Activated naive CD8-positive, alpha-beta T cell treated with anti-CD3 and anti-CD28 coated beads, Interleukin-2, amount 10 ng/mL, durations not matched to agents 7 days and 5 days (primary cell): ENCODE results near the gene ZEB2. TPM values are rescaled to one million over a fixed set of nuclear protein-coding genes. Genes with fewer than 3 reads are reported as not detected.

ENCODE experiments used
- ATAC-seq: fragments of 150-1000 bp; cut with Tn5 transposase; one replicate; pipeline ENCODE4 v1.10.0; 2021; ENCODE audit warnings: low read depth, moderate library complexity
- POLR2A ChIA-PET: fragments of 350-600 bp; sonication (Branson Sonifier 250); formaldehyde crosslinking; loops from one replicate; lab custom pipeline; 2021; ENCODE audit warnings: antibody characterized with exemption; lab: Charles Lee
- DNase-seq: peaks from one replicate; pipeline ENCODE4 v3.0.0; 2021
- H3K27ac Mint-ChIP-seq: one replicate; pipeline ENCODE4 v1.8.0; 2022; ENCODE audit warnings: mild to moderate bottlenecking, mixed read lengths
- H3K27me3 Mint-ChIP-seq: one replicate; pipeline ENCODE4 v1.8.0; 2022; ENCODE audit warnings: mild to moderate bottlenecking, moderate library complexity, mixed read lengths
- H3K36me3 Mint-ChIP-seq: one replicate; pipeline ENCODE4 v1.8.0; 2021; ENCODE audit warnings: mild to moderate bottlenecking, mixed read lengths
- H3K4me1 Mint-ChIP-seq: one replicate; pipeline ENCODE4 v1.8.0; 2021; ENCODE audit warnings: mixed read lengths
- H3K4me3 Mint-ChIP-seq: one replicate; pipeline ENCODE4 v1.8.0; 2022; ENCODE audit warnings: mild to moderate bottlenecking, moderate library complexity, mixed read lengths
- H3K9me3 Mint-ChIP-seq: one replicate; pipeline ENCODE4 v1.8.0; 2021; ENCODE audit warnings: mixed read lengths
- total RNA-seq, 2 experiments: library from RNA; stranded (reverse); gene quantifications; one replicate each; pipeline ENCODE4 v1.2.3, GENCODE V29; 2021

ZEB2 gene
- total RNA-seq, 2 experiments from 2014 or later, result 17.8 to 19.6 TPM

DNA sequence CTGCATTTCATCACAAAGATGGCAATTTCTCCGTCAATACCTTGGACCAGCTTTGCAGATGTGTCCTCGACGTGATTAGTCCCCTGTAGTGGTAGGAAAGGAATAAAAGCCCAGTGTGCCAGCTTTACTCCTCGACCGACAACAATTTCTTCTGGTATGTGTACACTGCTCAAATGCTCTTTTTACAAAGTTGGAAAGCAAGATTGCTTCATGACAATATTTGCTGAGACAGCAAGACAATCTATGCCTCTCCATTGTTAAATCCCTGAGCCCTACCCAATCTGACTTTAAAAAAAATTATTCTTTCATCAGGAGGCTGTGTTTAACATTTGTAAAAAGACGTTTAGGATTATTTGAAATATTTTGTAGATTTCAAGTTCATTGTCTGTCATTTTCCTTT lies 27.6 kb upstream of the ZEB2 start:
- POLR2A ChIA-PET, result no interaction called here

DNA sequence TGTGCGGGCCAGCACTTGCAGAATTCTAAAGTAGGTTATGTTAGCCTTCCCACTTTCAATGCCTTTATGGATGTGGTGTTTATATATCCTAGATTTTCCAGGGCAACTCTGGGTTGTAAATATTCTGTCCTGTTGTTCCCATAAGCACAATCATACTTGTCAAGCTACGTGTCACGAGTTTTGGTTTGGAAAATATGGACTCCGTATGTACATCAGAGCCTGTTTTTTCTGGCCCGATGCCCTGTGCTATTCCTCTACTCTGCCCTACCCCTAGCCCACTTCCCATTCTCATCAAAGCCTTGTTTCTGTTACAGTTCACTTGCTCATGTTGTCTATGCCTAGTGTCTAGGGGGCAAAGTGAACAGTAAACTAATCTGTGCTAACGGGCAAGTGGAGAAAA lies 27.0 kb upstream of the ZEB2 start:
- no peak overlapping the region for H3K4me3 Mint-ChIP-seq
- no peak overlapping the region for H3K27ac Mint-ChIP-seq
- H3K4me1 Mint-ChIP-seq, result no peaks in the 10 kb centered on the region
- POLR2A ChIA-PET, result no interaction called here
- no peaks in the 10 kb centered on the region for H3K36me3 Mint-ChIP-seq
- DNase-seq (no peak), ATAC-seq (no peak)
- H3K9me3 Mint-ChIP-seq, result no peaks in the 10 kb centered on the region
- H3K27me3 Mint-ChIP-seq, result peaks cover 10% of the 10 kb centered on the region

More for the DNA sequence above, 27.6 kb upstream of the ZEB2 start:
- Mint-ChIP-seq H3K4me3 (no peak overlapping the region), H3K9me3 (no peaks in the 10 kb centered on the region), H3K4me1 (no peaks in the 10 kb centered on the region), H3K27ac (no peak overlapping the region), H3K36me3 (no peaks in the 10 kb centered on the region), H3K27me3 (peaks cover 10% of the 10 kb centered on the region)
- DNase-seq, result no peak
- no peak for ATAC-seq

DNA sequence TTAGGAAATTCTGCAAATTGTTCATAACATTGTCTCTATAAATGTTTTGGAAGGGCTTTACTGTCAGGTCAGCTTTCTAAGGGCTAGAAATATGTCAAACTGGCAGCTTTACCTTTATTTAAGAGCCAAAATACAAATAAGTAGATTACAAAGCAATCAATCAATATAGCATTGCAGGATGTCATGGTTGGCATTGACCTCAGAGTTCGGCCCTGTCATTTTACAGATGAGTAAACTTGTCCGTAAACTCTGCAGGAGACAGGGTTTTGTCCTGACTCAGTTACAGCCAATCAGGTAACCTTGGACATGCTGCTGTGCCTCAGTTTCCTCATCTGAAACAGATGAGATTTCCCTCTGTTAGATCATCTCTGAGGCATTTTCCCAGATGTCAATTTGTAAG lies 25.9 kb upstream of the ZEB2 start:
- ATAC-seq (no peak), DNase-seq (no peak)
- Mint-ChIP-seq H3K4me1 (no peaks in the 10 kb centered on the region), H3K9me3 (no peaks in the 10 kb centered on the region), H3K27me3 (peaks cover 16% of the 10 kb centered on the region), H3K4me3 (no peak overlapping the region), H3K36me3 (no peaks in the 10 kb centered on the region), H3K27ac (no peak overlapping the region)
- POLR2A ChIA-PET, result no interaction called here

GRCh38 chr2:144544053-144544452 lies 24.1 kb upstream of the ZEB2 start:
- peaks cover 16% of the 10 kb centered on the region for H3K27me3 Mint-ChIP-seq
- no peaks in the 10 kb centered on the region for H3K36me3 Mint-ChIP-seq
- no peaks in the 10 kb centered on the region for H3K9me3 Mint-ChIP-seq

GRCh38 chr2:144541396-144541795 lies 21.5 kb upstream of the ZEB2 start:
- no peak overlapping the region for H3K4me3 Mint-ChIP-seq
- no peak overlapping the region for H3K27ac Mint-ChIP-seq
- POLR2A ChIA-PET, result no interaction called here
- ATAC-seq (no peak), DNase-seq (no peak)
- no peaks in the 10 kb centered on the region for H3K36me3 Mint-ChIP-seq
- H3K4me1 Mint-ChIP-seq, result no peaks in the 10 kb centered on the region
- peaks cover 8% of the 10 kb centered on the region for H3K27me3 Mint-ChIP-seq
- no peaks in the 10 kb centered on the region for H3K9me3 Mint-ChIP-seq

More at GRCh38 chr2:144544053-144544452, 24.1 kb upstream of the ZEB2 start:
- no peaks in the 10 kb centered on the region for H3K4me1 Mint-ChIP-seq
- DNase-seq, result no peak
- no peak overlapping the region for H3K27ac Mint-ChIP-seq
- no peak overlapping the region for H3K4me3 Mint-ChIP-seq
- ATAC-seq, result no peak
- POLR2A ChIA-PET, result no interaction called here

DNA sequence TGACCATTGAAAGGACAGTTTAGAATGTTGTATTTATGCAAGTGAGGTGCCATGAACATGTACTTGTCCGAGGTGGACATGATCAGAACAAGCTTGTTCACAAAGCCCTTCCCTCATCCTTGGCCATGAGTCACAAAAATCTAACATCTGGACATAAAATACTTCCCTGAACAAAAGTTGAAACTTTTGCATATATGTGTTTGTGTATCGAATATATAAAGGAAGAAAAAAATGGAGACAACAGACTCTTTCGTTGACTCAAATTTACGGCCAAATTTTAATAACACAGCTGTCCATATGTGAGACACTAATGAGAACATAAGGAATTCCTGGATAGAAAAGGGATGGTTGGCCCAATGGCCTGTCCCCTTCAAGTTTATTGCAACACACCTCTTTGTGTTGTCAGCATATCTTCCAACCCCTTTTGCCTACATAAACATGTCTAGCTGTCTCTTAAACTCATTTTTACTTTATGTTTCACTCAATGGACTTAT lies 19.4 kb upstream of the ZEB2 start:
- H3K4me3 Mint-ChIP-seq, result no peak overlapping the region
- no peak for ATAC-seq
- POLR2A ChIA-PET, result no interaction called here
- no peak for DNase-seq
- no peaks in the 10 kb centered on the region for H3K36me3 Mint-ChIP-seq
- H3K4me1 Mint-ChIP-seq, result no peaks in the 10 kb centered on the region
- H3K9me3 Mint-ChIP-seq, result no peaks in the 10 kb centered on the region
- no peak overlapping the region for H3K27ac Mint-ChIP-seq
- H3K27me3 Mint-ChIP-seq, result peaks cover 15% of the 10 kb centered on the region

DNA sequence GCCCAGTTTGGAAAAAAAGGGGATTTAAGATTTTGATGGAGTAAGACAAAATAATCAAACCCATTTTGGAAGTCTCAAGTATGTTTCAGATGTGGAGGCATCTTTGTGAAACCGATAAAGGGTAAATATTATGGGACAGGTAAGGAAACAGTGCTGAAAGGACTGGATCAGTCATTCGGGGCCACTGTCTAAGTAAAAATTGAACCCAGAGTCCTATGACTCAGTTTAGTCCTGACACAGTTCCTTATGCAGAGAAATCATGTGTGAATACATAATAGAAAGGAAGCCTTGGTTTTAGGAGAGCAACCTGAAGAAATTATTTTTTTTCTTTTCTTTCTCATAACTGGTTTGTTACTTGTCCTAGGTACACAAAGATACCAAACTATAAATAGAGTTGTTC lies 15.4 kb upstream of the ZEB2 start:
- ATAC-seq, result no peak
- Mint-ChIP-seq H3K9me3 (no peaks in the 10 kb centered on the region), H3K27ac (no peak overlapping the region), H3K27me3 (peaks cover 32% of the 10 kb centered on the region), H3K36me3 (no peaks in the 10 kb centered on the region), H3K4me3 (no peak overlapping the region), H3K4me1 (no peaks in the 10 kb centered on the region)
- DNase-seq, result no peak
- POLR2A ChIA-PET, result no interaction called here

GRCh38 chr2:144533221-144533620 lies 13.3 kb upstream of the ZEB2 start:
- peaks cover 42% of the 10 kb centered on the region for H3K27me3 Mint-ChIP-seq
- POLR2A ChIA-PET, result no interaction called here
- no peak overlapping the region for H3K27ac Mint-ChIP-seq
- no peak overlapping the region for H3K4me3 Mint-ChIP-seq
- no peaks in the 10 kb centered on the region for H3K9me3 Mint-ChIP-seq
- ATAC-seq (no peak), DNase-seq (no peak)
- no peaks in the 10 kb centered on the region for H3K4me1 Mint-ChIP-seq
- no peaks in the 10 kb centered on the region for H3K36me3 Mint-ChIP-seq

GRCh38 chr2:144530596-144530995 lies 10.7 kb upstream of the ZEB2 start:
- Mint-ChIP-seq H3K9me3 (no peaks in the 10 kb centered on the region), H3K4me1 (no peaks in the 10 kb centered on the region), H3K36me3 (no peaks in the 10 kb centered on the region), H3K27me3 (peaks cover 64% of the 10 kb centered on the region), H3K27ac (no peak overlapping the region), H3K4me3 (no peak overlapping the region)
- ATAC-seq (no peak), DNase-seq (no peak)
- POLR2A ChIA-PET, result no interaction called here

DNA sequence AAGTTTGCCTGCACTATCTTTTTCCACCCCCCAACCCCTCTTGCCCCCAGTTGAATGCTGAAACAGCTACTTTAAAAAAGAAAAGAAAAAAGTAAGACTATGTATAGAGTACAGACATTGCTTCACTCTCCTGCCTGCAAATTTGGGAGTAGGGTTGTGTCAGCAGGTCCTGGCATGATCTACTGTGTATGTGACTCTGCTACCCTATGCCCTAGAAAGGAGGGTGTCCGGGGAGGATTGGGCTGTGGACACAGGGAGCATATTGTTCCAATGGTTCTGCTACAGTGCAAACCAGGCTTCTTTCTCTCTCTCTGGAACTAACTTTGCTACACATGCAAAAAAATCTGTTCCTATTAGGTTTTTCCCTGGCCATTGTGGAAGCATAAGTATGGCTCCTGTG lies 9.9 kb upstream of the ZEB2 start:
- POLR2A ChIA-PET, result no interaction called here
- Mint-ChIP-seq H3K4me3 (no peak overlapping the region), H3K27me3 (peaks cover 69% of the 10 kb centered on the region), H3K4me1 (no peaks in the 10 kb centered on the region), H3K9me3 (no peaks in the 10 kb centered on the region), H3K36me3 (no peaks in the 10 kb centered on the region), H3K27ac (no peak overlapping the region)
- DNase-seq (no peak), ATAC-seq (no peak)

- peaks cover 2% of the 10 kb centered on the region for H3K36me3 Mint-ChIP-seq
- no peak for ATAC-seq
Observed at GRCh38 chr2:144528108-144528507, 8.2 kb upstream of the ZEB2 start.

DNA sequence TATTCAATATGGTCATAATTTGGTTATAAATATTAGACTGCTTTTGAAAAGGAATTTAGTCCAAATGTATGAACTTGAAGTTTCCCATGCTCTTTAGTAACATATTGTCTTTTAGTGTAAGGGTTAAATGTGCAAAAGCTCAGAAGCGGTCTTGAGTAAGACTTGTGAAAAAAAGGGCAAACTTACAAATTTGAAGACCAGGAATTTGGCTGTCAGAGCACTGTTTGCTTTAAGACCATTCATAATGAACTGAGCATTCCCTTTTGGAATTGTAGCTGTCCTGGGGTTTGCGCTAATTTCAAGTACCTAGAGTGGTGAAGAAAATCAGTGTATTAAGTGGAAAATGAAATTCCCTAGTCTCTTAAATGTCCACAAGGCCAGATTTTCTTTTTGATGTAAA lies 6.9 kb upstream of the ZEB2 start:
- Mint-ChIP-seq H3K4me1 (peaks cover 12% of the 10 kb centered on the region), H3K9me3 (no peaks in the 10 kb centered on the region), H3K27me3 (peaks cover 72% of the 10 kb centered on the region), H3K27ac (no peak overlapping the region), H3K4me3 (no peak overlapping the region), H3K36me3 (peaks cover 2% of the 10 kb centered on the region)
- POLR2A ChIA-PET, result no interaction called here
- ATAC-seq (no peak), DNase-seq (no peak)

More at GRCh38 chr2:144528108-144528507, 8.2 kb upstream of the ZEB2 start:
- POLR2A ChIA-PET, result no interaction called here
- H3K9me3 Mint-ChIP-seq, result no peaks in the 10 kb centered on the region
- no peak overlapping the region for H3K4me3 Mint-ChIP-seq
- peaks cover 8% of the 10 kb centered on the region for H3K4me1 Mint-ChIP-seq
- H3K27me3 Mint-ChIP-seq, result peaks cover 71% of the 10 kb centered on the region
- H3K27ac Mint-ChIP-seq, result no peak overlapping the region
- DNase-seq, result no peak

DNA sequence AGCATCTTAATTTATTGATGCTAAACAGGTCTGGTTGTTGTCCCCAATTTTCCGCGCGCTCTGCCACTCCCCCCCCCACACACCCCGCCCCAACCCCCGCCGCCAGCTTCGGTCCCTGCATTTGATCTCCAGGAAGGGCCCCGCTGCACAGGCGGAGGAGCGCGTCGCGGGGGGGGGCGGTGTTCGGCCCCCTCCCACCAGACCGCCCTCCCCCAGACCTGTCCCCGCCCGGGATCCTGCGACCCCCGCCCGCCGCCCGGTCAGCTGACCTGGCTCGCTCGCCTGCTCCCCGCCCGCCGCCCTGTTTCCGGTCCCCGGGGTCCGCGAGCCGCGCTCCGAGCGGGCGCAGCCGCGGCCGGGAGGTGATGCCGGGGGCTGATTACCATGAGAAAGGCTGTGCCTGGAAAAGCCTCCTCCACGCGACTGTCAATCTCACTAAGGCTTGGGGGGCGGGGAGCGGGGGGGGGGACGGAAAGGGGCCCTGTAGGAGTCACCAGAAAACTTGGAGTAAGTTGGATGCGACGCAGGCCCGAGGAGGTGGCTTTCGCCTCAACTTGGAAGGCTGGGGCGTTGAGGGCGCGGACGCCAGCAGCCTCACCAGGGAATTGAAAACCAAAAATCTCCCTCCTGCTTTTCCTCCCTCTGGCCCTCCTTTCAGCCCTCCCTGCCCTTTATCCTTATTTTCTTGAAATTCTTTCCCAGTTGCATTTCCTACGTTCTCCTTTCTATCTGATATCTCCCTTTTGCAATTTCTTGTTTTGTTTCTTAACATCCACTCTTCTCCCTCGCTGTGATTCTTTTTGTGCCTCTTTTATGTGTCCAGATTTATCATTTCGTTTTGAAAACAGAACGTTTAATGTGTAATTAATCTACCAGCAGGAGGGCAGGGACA lies 4.4 kb upstream of the ZEB2 start:
- ATAC-seq (peak; percentile 65), DNase-seq (peak; percentile 56)
- peak overlapping the region; percentile 85 for H3K4me3 Mint-ChIP-seq
- H3K27me3 Mint-ChIP-seq, result peaks cover 72% of the 10 kb centered on the region
- POLR2A ChIA-PET, result interaction anchor here (0.7 to 1.2 kb wide), 2 partner anchors 69 to 192 kb away, joined by 3 to 4 read pairs; a partner anchor contains a TSS
- peaks cover 2% of the 10 kb centered on the region for H3K36me3 Mint-ChIP-seq
- H3K4me1 Mint-ChIP-seq, result peaks cover 12% of the 10 kb centered on the region
- H3K27ac Mint-ChIP-seq, result no peak overlapping the region
- H3K9me3 Mint-ChIP-seq, result no peaks in the 10 kb centered on the region

DNA sequence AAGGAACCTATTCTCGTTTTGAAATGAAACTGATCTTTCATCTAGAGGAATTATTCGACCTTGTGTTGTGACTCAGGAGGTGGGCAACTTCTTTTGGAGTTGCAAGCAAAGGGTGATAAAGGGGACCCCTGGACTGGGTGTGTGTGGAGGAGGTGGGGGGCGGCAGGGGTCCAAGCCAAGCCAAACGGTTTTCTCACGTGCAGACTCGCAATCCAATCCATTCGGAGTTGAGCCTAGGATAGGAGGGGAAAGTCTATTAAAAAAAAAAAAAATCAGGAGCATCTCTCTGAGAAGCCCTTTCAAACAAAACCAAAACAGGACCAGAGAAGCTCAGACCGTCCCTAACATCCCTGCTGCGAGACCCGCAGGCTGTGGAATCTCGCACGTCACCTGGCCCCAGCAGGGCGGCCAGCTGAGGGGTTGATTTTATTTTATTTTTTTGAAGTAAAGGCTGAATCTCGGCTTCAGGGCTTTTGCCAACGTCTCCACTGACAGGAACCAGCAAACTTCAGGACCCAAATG lies 3.7 kb upstream of the ZEB2 start:
- no peak overlapping the region for H3K27ac Mint-ChIP-seq
- H3K9me3 Mint-ChIP-seq, result no peaks in the 10 kb centered on the region
- peaks cover 2% of the 10 kb centered on the region for H3K36me3 Mint-ChIP-seq
- peak overlapping the region; percentile 85 for H3K4me3 Mint-ChIP-seq
- H3K4me1 Mint-ChIP-seq, result peaks cover 12% of the 10 kb centered on the region
- DNase-seq, result no peak
- POLR2A ChIA-PET, result interaction anchor here (0.7 to 1.2 kb wide), 2 partner anchors 70 to 191 kb away, joined by 3 to 4 read pairs; a partner anchor contains a TSS
- ATAC-seq, result no peak
- peaks cover 69% of the 10 kb centered on the region for H3K27me3 Mint-ChIP-seq
